KOPT-K1 (cell line): ENCODE results near the gene F7.

Experiments used
- H3K27ac ChIP-seq: fragments of 200-600 bp; sonication (generic); 2 replicates; pipeline ENCODE4 v1.5.1; 2016; ENCODE audit warnings: antibody characterized with exemption, mild to moderate bottlenecking, low read depth, low read length; ENCODE audit not compliant: poor library complexity, severe bottlenecking
- H3K36me3 ChIP-seq: fragments of 200-600 bp; sonication (generic); 2 replicates; pipeline ENCODE4 v1.5.1; 2017; ENCODE audit warnings: antibody characterized with exemption, mild to moderate bottlenecking, low read length, moderate library complexity; ENCODE audit not compliant: insufficient read depth
- H3K9me3 ChIP-seq: fragments of 200-600 bp; sonication (generic); 2 replicates; pipeline ENCODE4 v1.5.1; 2017; ENCODE audit warnings: antibody characterized with exemption, low read length, mild to moderate bottlenecking; ENCODE audit not compliant: insufficient read depth, poor library complexity, severe bottlenecking

F7 gene

GRCh38 chr13:113140677-113141600 is 35.3 kb downstream of the F7 start:
- no peaks in the 10 kb centered on the region for H3K9me3 ChIP-seq
- H3K36me3 ChIP-seq, result no peaks in the 10 kb centered on the region
- no peak overlapping the region for H3K27ac ChIP-seq

GRCh38 chr13:113141601-113141970 is 36.0 kb downstream of the F7 start:
- H3K36me3 ChIP-seq, result no peaks in the 10 kb centered on the region
- no peak overlapping the region for H3K27ac ChIP-seq
- no peaks in the 10 kb centered on the region for H3K9me3 ChIP-seq

- no peaks in the 10 kb centered on the region for H3K9me3 ChIP-seq
- H3K27ac ChIP-seq, result no peak overlapping the region
- no peaks in the 10 kb centered on the region for H3K36me3 ChIP-seq
Observed at GRCh38 chr13:113142876-113143275, 37.3 kb downstream of the F7 start.

GRCh38 chr13:113143466-113144254 is 38.1 kb downstream of the F7 start:
- H3K9me3 ChIP-seq, result no peaks in the 10 kb centered on the region
- no peak overlapping the region for H3K27ac ChIP-seq
- no peaks in the 10 kb centered on the region for H3K36me3 ChIP-seq

GRCh38 chr13:113144255-113144629 is 38.7 kb downstream of the F7 start:
- H3K36me3 ChIP-seq, result no peaks in the 10 kb centered on the region
- H3K27ac ChIP-seq, result no peak overlapping the region
- H3K9me3 ChIP-seq, result no peaks in the 10 kb centered on the region

- Histone ChIP-seq H3K27ac (no peak overlapping the region), H3K9me3 (no peaks in the 10 kb centered on the region), H3K36me3 (no peaks in the 10 kb centered on the region)
Observed at GRCh38 chr13:113145496-113145895, 39.9 kb downstream of the F7 start.

- Histone ChIP-seq H3K9me3 (no peaks in the 10 kb centered on the region), H3K36me3 (no peaks in the 10 kb centered on the region)
Observed at GRCh38 chr13:113145911-113146598, 40.5 kb downstream of the F7 start.

GRCh38 chr13:113146750-113147149 is 41.2 kb downstream of the F7 start:
- H3K36me3 ChIP-seq, result no peaks in the 10 kb centered on the region

More at GRCh38 chr13:113145911-113146598, 40.5 kb downstream of the F7 start:
- no peak overlapping the region for H3K27ac ChIP-seq

GRCh38 chr13:113147206-113147605 is 41.6 kb downstream of the F7 start:
- H3K9me3 ChIP-seq, result no peaks in the 10 kb centered on the region
- no peaks in the 10 kb centered on the region for H3K36me3 ChIP-seq
- H3K27ac ChIP-seq, result no peak overlapping the region

More at GRCh38 chr13:113146750-113147149, 41.2 kb downstream of the F7 start:
- Histone ChIP-seq H3K9me3 (no peaks in the 10 kb centered on the region), H3K27ac (no peak overlapping the region)

GRCh38 chr13:113148407-113148806 is 42.8 kb downstream of the F7 start:
- Histone ChIP-seq H3K27ac (no peak overlapping the region), H3K9me3 (no peaks in the 10 kb centered on the region), H3K36me3 (no peaks in the 10 kb centered on the region)

GRCh38 chr13:113148940-113149503 is 43.4 kb downstream of the F7 start:
- Histone ChIP-seq H3K9me3 (no peaks in the 10 kb centered on the region), H3K36me3 (no peaks in the 10 kb centered on the region), H3K27ac (no peak overlapping the region)

- H3K9me3 ChIP-seq, result no peaks in the 10 kb centered on the region
- no peak overlapping the region for H3K27ac ChIP-seq
- no peaks in the 10 kb centered on the region for H3K36me3 ChIP-seq
Observed at GRCh38 chr13:113149711-113150549, 44.3 kb downstream of the F7 start.

GRCh38 chr13:113150550-113151365 is 45.2 kb downstream of the F7 start:
- Histone ChIP-seq H3K27ac (no peak overlapping the region), H3K9me3 (no peaks in the 10 kb centered on the region), H3K36me3 (no peaks in the 10 kb centered on the region)
